ENCODE data around the gene SPCS2.

The SPCS2 gene

DNA sequence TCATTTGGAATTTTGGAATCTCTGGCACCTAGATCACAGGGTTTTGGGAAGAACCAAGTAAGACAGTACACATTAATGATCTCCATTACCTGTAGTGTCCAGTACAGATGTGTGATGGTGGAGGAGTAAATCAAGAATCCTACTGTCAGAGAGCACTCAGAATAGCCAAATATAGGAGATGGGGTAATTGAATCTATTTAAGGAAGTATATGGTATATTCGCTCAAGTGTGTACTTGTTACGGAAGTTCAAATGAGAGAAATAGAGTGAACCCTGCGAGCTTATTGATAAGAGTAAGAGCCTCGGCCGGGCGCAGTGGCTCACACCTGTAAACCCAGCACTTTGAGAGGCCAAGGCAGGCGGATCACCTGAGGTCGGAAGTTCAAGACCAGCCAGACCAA, 2.2 kb downstream of the SPCS2 start:
- no peak for DNase-seq (ENCODE audit: low read depth)
- TF ChIP-seq, protein P1, sequence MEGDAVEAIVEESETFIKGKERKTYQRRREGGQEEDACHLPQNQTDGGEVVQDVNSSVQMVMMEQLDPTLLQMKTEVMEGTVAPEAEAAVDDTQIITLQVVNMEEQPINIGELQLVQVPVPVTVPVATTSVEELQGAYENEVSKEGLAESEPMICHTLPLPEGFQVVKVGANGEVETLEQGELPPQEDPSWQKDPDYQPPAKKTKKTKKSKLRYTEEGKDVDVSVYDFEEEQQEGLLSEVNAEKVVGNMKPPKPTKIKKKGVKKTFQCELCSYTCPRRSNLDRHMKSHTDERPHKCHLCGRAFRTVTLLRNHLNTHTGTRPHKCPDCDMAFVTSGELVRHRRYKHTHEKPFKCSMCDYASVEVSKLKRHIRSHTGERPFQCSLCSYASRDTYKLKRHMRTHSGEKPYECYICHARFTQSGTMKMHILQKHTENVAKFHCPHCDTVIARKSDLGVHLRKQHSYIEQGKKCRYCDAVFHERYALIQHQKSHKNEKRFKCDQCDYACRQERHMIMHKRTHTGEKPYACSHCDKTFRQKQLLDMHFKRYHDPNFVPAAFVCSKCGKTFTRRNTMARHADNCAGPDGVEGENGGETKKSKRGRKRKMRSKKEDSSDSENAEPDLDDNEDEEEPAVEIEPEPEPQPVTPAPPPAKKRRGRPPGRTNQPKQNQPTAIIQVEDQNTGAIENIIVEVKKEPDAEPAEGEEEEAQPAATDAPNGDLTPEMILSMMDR (IDR thresholded peaks at IDR 0.05; ENCODE audit: low read depth, low read length), result no peak
- TF ChIP-seq, protein P2, sequence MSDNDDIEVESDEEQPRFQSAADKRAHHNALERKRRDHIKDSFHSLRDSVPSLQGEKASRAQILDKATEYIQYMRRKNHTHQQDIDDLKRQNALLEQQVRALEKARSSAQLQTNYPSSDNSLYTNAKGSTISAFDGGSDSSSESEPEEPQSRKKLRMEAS (IDR thresholded peaks at IDR 0.05; ENCODE audit: low read depth, low read length), result no peak
- TF ChIP-seq POLR2A (IDR thresholded peaks at IDR 0.05; ENCODE audit: extremely low read depth, insufficient read length) (no peak), MYC (IDR thresholded peaks at IDR 0.05; ENCODE audit: low read depth, low read length) (no peak)
- peak overlapping the region; percentile 89 for H3K4me3 ChIP-seq (ENCODE audit: low read depth, low read length)

DNA sequence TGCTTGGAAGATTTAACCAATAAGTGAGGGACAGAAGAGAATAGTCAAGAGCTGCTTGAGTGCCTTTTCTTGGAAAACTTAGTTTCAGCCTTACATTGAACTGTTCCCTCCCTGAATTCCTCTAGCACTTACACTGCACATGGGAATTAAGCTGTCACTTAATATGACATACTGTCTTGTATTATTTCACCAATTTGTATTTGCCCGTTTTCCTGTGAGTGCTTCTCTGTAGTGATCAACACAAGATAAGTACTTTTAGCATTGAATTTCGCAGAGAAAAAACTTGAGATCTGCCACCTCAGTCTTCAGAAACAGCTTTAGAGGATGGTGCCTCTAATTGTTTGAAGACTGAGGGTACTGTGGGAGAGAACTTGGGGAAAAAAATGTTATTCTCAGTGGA, 3.7 kb downstream of the SPCS2 start:
- no peak for TF ChIP-seq MYC (IDR thresholded peaks at IDR 0.05; ENCODE audit: low read depth, low read length)
- TF ChIP-seq, protein P1 (IDR thresholded peaks at IDR 0.05; ENCODE audit: low read depth, low read length), result no peak
- TF ChIP-seq, protein P2 (IDR thresholded peaks at IDR 0.05; ENCODE audit: low read depth, low read length), result no peak
- no peak for TF ChIP-seq POLR2A (IDR thresholded peaks at IDR 0.05; ENCODE audit: extremely low read depth, insufficient read length)
- H3K4me3 ChIP-seq (ENCODE audit: low read depth, low read length), result no peak overlapping the region
- no peak for DNase-seq (ENCODE audit: low read depth)

DNA sequence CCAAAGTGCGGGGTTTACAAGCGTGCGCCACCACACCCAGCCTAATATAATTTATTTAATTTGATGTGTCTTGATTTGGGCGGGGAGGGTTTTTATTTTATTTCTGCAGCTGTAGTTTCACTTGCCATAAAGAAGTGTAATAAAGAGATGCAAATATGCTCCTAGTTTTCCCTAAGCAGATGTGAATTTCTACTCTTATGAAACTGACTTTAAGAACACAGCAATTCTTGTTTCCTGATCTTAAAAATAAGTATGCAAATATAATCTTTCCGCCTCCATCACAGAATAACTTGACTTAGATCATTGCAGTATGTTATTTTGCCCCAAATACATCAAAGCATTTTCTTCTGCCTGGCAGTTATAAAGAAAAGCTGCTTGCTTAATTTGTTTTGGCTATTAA, 4.4 kb downstream of the SPCS2 start:
- TF ChIP-seq POLR2A (IDR thresholded peaks at IDR 0.05; ENCODE audit: extremely low read depth, insufficient read length), result no peak
- TF ChIP-seq, protein P2 (IDR thresholded peaks at IDR 0.05; ENCODE audit: low read depth, low read length), result no peak
- TF ChIP-seq, protein P1 (IDR thresholded peaks at IDR 0.05; ENCODE audit: low read depth, low read length), result no peak
- no peak for TF ChIP-seq MYC (IDR thresholded peaks at IDR 0.05; ENCODE audit: low read depth, low read length)
- no peak for DNase-seq (ENCODE audit: low read depth)
- no peak overlapping the region for H3K4me3 ChIP-seq (ENCODE audit: low read depth, low read length)

DNA sequence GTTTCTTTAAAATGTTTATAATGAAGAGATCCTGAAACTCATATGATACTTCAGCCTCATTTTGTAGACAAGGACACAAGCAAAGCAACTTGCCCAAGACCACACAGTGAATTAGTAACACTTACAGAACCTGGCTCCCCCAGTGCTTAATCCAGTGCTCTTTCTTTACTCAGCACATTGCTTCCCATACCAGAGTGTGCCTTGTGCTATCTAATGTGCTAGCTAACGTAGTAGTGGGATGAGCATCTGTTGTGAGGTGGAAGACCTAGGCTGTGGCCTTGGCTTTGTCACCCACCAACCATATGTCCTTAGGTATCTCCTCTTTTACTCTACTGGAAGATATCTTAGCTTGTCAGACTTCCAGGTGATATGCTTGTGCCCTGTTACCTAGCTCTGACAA, 5.1 kb downstream of the SPCS2 start:
- TF ChIP-seq, protein P2 (IDR thresholded peaks at IDR 0.05; ENCODE audit: low read depth, low read length), result no peak
- TF ChIP-seq, protein P1 (IDR thresholded peaks at IDR 0.05; ENCODE audit: low read depth, low read length), result no peak
- TF ChIP-seq MYC (IDR thresholded peaks at IDR 0.05; ENCODE audit: low read depth, low read length), result no peak
- no peak for TF ChIP-seq POLR2A (IDR thresholded peaks at IDR 0.05; ENCODE audit: extremely low read depth, insufficient read length)
- H3K4me3 ChIP-seq (ENCODE audit: low read depth, low read length), result no peak overlapping the region

DNA sequence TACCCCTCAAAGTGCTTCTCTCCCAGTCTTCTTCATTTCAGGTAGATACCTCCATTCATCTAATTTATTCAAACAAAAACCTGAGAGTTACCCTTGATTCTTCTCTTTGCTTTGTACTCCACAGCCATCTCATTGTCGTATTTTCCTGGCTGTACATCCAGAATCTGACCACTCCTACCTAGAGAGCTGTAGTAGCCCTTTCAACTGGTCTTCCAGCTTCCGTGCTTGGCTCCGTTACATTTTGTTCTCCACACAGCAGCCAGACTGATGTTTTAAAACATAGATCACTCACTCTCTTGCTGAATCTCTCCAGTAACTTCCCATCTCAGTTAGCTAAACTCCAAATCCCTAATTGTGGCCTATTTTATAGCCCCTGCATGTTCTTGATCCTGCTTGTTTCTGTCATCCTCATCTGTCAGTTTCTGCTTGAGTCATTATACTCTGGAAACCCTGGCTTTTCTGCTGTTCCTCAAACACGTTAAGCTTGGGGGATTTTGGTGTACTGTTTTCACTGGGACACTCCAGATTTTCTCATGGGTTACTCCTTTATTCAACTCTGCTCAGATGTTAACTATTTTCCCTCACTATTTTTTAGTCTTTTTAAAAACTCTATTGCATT, 7.4 kb downstream of the SPCS2 start:
- no peak overlapping the region for H3K4me3 ChIP-seq (ENCODE audit: low read depth, low read length)
- TF ChIP-seq MYC (IDR thresholded peaks at IDR 0.05; ENCODE audit: low read depth, low read length) (no peak), POLR2A (IDR thresholded peaks at IDR 0.05; ENCODE audit: extremely low read depth, insufficient read length) (no peak)
- TF ChIP-seq, protein P2 (IDR thresholded peaks at IDR 0.05; ENCODE audit: low read depth, low read length), result no peak
- TF ChIP-seq, protein P1 (IDR thresholded peaks at IDR 0.05; ENCODE audit: low read depth, low read length), result no peak
- DNase-seq (ENCODE audit: low read depth), result no peak

More for the DNA sequence above, 5.1 kb downstream of the SPCS2 start:
- DNase-seq (ENCODE audit: low read depth), result no peak

All from NB4 (cell line).